Sigmoid colon (tissue), 4 donors: ENCODE results near the gene IKBKE.

Experiments used
- EP300 ChIP-seq, 4 donors: sonication (generic); formaldehyde crosslinking; IDR thresholded peaks; one replicate each; pipeline ENCODE4 v1.6.1; 2017; ENCODE audit warnings: antibody characterized with exemption in 4 of 4
- TF ChIP-seq, protein P1 (sequence below), 4 experiments: fragments of 450-650 bp in 3 of 4; fragments of 200-600 bp in 1 of 4; IDR thresholded peaks; one replicate each; pipeline ENCODE4 v1.5.1; 2016 to 2019; ENCODE audit warnings: antibody characterized with exemption in 4 of 4, mild to moderate bottlenecking in 3 of 4, moderate library complexity in 2 of 4

DNA sequence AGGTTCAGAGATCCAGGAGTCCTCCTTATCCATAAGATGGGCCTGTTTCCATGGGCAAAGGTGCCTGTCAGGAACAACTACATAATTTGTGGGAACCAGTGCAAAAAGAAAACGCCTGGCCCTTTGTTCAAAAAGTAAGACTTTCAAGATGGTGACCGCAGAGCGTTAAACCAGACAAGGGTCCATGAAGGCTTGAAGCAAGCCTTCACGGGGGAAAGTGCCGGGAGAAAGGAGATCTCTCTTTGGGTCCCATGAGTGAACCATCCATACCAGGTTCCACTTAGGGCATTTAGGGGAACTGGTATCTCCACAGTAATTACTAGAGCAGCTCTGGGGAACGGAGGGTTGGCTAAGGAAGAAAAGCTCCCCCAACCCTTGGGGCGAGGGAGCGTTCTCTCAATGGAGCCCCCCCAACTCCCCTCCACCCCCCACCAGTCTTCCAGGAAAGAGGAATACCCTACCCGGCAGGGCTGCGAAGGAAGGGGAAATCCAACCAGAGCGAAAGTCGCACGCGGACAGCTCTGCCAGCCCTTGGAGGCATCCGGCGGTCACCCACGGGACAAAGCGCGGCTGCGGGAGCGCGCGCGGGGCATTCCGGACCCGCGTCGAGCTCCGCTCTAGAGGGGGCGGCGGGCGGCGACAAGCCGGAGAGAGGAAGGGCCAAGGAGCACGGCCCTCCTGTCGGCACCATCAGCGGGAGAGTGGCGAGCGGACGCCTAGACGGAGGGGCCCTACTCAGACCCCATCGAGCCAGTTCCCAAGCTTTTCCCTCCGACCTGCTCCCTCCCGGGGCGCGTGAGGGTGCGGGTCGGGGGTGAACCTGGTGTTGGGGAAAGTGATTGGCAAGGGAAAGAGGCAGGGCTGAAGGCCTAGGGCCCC, 36.4 kb downstream of the IKBKE start:
- TF ChIP-seq, protein P1, sequence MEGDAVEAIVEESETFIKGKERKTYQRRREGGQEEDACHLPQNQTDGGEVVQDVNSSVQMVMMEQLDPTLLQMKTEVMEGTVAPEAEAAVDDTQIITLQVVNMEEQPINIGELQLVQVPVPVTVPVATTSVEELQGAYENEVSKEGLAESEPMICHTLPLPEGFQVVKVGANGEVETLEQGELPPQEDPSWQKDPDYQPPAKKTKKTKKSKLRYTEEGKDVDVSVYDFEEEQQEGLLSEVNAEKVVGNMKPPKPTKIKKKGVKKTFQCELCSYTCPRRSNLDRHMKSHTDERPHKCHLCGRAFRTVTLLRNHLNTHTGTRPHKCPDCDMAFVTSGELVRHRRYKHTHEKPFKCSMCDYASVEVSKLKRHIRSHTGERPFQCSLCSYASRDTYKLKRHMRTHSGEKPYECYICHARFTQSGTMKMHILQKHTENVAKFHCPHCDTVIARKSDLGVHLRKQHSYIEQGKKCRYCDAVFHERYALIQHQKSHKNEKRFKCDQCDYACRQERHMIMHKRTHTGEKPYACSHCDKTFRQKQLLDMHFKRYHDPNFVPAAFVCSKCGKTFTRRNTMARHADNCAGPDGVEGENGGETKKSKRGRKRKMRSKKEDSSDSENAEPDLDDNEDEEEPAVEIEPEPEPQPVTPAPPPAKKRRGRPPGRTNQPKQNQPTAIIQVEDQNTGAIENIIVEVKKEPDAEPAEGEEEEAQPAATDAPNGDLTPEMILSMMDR (IDR thresholded peaks at IDR 0.05): no peak
- TF ChIP-seq EP300 (IDR thresholded peaks at IDR 0.05): no peak
